Epidermal melanocyte (primary cell): ENCODE results near the gene PCDHB13.
"Not testable (repeated sequence)": the region's sequence is repeated elsewhere in the genome, so short reads cannot be mapped to it uniquely, and the experiment has no call there.

ENCODE experiments used
- DNase-seq: peaks from one replicate; pipeline ENCODE4 v3.0.0; 2011; ENCODE audit warnings: low spot score; ENCODE audit not compliant: insufficient read length

The PCDHB13 gene

DNA sequence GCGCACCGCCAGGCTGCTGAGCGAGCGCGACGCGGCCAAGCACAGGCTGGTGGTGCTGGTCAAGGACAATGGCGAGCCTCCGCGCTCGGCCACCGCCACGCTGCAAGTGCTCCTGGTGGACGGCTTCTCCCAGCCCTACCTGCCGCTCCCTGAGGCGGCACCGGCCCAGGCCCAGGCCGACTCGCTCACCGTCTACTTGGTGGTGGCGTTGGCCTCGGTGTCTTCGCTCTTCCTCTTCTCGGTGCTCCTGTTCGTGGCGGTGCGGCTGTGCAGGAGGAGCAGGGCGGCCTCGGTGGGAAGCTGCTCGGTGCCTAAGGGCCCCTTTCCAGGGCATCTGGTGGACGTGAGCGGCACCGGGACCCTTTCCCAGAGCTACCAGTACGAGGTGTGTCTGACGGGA lies 12.1 kb upstream of the PCDHB13 start:
- not testable (repeated sequence) for DNase-seq

DNA sequence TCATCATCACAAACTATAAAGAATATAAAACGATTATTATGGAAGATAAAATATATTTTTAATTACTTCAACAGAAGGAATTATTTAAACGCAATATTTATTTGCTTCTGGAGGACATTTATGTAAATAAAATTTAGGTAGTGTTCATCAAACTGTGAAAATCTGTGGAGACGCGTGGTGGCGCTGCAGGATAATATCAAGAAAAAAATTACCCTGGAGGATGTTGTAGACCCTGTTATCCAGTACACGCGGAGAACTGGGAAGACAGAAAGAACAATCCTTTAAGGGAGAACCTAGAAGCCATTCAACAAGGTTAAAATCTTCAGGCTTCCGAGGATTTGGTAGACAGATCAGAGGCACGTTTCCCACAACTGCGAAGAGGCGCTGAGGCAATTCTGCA lies 5.2 kb upstream of the PCDHB13 start, which contains the start of gene PCDHB12:
TSS of gene PCDHB12 (plus strand) at position 242 of the 400 bp plus-strand sequence. CDS start 189 bp downstream, outside the sequence.
- no peak for DNase-seq

DNA sequence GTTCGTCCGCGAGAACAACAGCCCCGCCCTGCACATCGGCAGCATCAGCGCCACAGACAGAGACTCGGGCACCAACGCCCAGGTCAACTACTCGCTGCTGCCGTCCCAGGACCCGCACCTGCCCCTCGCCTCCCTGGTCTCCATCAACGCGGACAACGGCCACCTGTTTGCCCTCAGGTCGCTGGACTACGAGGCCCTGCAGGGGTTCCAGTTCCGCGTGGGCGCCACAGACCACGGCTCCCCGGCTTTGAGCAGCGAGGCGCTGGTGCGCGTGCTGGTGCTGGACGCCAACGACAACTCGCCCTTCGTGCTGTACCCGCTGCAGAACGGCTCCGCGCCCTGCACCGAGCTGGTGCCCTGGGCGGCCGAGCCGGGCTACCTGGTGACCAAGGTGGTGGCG lies 3.4 kb upstream of the PCDHB13 start:
- not testable (repeated sequence) for DNase-seq

DNA sequence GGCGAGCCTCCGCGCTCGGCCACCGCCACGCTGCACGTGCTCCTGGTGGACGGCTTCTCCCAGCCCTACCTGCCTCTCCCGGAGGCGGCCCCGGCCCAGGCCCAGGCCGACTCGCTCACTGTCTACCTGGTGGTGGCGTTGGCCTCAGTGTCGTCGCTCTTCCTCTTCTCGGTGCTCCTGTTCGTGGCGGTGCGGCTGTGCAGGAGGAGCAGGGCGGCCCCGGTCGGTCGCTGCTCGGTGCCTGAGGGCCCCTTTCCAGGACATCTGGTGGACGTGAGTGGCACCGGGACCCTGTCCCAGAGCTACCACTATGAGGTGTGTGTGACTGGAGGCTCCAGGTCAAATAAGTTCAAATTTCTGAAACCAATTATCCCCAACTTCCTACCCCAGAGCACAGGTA lies 2.9 kb upstream of the PCDHB13 start:
- DNase-seq: not testable (repeated sequence)

DNA sequence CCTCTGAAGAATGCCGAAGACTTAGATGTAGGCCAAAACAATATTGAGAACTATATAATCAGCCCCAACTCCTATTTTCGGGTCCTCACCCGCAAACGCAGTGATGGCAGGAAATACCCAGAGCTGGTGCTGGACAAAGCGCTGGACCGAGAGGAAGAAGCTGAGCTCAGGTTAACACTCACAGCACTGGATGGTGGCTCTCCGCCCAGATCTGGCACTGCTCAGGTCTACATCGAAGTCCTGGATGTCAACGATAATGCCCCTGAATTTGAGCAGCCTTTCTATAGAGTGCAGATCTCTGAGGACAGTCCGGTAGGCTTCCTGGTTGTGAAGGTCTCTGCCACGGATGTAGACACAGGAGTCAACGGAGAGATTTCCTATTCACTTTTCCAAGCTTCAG lies 864 bp downstream of the PCDHB13 start:
- not testable (repeated sequence) for DNase-seq

DNA sequence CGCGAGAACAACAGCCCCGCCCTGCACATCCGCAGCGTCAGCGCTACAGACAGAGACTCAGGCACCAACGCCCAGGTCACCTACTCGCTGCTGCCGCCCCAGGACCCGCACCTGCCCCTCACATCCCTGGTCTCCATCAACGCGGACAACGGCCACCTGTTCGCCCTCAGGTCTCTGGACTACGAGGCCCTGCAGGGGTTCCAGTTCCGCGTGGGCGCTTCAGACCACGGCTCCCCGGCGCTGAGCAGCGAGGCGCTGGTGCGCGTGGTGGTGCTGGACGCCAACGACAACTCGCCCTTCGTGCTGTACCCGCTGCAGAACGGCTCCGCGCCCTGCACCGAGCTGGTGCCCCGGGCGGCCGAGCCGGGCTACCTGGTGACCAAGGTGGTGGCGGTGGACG lies 1.8 kb downstream of the PCDHB13 start:
- DNase-seq: not testable (repeated sequence)

DNA sequence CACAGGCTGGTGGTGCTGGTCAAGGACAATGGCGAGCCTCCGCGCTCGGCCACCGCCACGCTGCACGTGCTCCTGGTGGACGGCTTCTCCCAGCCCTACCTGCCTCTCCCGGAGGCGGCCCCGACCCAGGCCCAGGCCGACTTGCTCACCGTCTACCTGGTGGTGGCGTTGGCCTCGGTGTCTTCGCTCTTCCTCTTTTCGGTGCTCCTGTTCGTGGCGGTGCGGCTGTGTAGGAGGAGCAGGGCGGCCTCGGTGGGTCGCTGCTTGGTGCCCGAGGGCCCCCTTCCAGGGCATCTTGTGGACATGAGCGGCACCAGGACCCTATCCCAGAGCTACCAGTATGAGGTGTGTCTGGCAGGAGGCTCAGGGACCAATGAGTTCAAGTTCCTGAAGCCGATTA lies 2.3 kb downstream of the PCDHB13 start:
- not testable (repeated sequence) for DNase-seq

DNA sequence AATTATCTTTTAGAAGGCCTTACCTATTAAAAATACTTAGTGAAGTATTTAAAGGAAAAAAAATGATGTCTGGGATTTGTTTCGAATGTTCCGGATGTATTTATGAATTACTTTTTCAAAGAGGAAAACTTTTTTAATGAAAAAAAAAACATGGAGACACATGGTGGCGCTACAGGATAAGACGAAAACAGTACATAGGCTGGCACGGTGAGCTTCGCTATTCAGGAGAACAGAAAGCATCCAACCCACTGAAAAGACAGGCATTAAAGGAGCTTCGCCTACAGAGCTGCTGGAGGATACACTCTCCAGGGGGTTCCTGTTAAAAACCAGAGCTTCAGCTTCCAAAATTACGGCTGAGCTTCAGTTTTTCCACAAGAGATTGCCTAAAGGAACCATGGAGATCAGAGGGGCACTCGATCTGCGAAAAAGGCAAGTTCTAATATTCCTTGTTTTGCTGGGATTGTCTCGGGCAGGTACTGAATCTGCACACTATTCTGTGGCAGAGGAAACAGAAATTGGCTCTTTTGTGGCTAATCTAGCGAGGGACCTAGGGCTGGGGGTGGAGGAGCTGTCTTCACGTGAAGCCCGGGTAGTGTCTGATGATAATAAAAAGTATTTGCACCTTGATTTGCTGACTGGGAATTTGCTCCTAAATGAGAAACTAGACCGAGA lies 9.5 kb downstream of the PCDHB13 start, which contains the start of gene PCDHB14:
TSS of gene PCDHB14 (plus strand) at position 232 of the 672 bp plus-strand sequence. CDS start at position 395, 163 bp downstream.
- DNase-seq: no peak

DNA sequence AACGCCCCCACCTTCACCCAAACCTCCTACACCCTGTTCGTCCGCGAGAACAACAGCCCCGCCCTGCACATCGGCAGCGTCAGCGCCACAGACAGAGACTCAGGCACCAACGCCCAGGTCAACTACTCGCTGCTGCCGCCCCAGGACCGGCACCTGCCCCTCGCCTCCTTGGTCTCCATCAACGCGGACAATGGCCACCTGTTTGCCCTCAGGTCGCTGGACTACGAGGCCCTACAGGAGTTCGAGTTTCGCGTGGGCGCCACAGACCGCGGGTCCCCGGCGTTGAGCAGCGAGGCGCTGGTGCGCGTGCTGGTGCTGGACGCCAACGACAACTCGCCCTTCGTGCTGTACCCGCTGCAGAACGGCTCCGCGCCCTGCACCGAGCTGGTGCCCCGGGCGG lies 11.1 kb downstream of the PCDHB13 start:
- DNase-seq: not testable (repeated sequence)

DNA sequence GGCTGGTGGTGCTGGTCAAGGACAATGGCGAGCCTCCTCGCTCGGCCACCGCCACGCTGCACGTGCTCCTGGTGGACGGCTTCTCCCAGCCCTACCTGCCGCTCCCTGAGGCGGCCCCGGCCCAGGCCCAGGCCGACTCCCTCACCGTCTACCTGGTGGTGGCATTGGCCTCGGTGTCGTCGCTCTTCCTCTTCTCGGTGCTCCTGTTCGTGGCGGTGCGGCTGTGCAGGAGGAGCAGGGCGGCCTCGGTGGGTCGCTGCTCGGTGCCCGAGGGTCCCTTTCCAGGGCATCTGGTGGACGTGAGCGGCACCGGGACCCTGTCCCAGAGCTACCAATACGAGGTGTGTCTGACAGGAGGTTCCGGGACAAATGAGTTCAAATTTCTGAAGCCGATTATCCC lies 11.7 kb downstream of the PCDHB13 start:
- not testable (repeated sequence) for DNase-seq

DNA sequence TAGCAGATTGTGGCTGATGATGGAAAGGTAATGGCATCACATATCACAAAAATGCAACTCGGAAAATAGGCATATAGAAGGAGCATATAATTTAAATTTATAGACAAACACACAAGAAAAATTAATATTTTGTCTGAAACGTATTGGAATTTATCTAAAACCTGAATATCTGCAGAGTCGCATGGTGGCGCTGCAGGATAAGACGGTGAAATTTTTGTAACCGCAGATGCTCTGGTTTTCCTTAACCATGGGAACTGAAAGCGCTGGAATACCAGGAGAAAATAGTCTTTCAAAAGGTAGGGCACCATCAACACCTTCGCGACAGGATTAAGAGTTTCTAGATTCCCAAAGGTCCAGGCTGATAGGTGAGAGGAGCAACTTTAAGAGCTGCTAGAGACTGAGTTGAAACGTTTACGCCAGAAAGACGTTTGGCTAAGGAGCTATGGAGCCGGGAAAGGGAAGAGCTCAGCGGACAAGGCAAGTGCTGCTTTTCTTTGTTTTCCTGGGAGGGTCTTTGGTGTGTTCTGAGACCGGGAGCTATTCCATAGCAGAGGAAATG lies 20.5 kb downstream of the PCDHB13 start:
- no peak for DNase-seq

DNA sequence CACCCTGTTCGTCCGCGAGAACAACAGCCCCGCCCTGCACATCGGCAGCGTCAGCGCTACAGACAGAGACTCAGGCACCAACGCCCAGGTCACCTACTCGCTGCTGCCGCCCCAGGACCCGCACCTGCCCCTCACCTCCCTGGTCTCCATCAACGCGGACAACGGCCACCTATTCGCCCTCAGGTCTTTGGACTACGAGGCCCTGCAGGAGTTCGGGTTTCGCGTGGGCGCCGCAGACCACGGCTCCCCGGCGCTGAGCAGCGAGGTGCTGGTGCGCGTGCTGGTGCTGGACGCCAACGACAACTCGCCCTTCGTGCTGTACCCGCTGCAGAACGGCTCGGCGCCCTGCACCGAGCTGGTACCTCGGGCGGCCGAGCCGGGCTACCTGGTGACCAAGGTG lies 22.2 kb downstream of the PCDHB13 start:
- DNase-seq: not testable (repeated sequence)

DNA sequence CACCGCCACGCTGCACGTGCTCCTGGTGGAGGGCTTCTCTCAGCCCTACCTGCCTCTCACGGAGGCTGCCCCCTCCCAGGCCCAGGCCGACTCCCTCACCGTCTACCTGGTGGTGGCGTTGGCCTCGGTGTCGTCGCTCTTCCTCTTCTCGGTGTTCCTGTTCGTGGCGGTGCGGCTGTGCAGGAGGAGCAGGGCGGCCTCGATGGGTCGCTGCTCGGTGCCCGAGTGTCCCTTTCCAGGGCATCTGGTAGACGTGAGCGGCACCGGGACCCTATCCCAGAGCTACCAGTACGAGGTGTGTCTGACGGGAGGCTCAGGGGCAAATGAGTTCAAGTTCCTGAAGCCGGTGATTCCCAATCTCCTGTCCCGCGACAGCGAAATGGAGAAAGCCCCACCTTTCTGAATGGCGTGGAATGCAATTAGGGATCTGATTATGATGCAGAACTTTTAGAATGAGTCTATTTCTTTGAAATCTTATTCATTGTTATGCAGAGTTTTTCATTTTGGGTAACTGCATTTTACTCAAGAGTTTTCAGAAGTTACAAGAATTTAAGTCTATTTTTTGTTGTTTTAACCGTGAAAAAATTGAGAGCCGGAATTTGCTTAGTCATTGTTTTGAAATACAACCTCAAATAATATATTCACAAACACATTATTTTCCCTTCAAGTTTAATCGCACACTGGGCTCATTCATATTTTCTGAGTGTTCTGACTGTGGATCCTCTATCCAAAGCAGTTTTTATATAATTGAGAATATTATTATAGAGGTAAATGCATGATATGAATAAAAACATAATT lies 23.0 kb downstream of the PCDHB13 start:
- DNase-seq: no peak

DNA sequence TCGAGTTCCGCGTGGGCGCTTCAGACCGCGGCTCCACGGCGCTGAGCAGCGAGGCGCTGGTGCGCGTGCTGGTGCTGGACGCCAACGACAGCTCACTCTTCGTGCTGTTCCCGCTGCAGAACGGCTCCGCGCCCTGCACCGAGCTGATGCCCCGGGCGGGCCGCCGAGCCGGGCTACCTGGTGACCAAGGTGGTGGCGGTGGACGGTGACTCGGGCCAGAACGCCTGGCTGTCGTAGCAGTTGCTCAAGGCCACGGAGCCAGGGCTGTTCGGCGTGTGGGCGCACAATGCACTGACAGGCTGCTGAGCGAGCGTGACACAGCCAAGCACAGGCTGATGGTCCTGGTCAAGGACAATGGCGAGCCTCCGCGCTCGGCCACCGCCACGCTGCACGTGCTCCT lies 27.8 kb downstream of the PCDHB13 start:
- no peak for DNase-seq

DNA sequence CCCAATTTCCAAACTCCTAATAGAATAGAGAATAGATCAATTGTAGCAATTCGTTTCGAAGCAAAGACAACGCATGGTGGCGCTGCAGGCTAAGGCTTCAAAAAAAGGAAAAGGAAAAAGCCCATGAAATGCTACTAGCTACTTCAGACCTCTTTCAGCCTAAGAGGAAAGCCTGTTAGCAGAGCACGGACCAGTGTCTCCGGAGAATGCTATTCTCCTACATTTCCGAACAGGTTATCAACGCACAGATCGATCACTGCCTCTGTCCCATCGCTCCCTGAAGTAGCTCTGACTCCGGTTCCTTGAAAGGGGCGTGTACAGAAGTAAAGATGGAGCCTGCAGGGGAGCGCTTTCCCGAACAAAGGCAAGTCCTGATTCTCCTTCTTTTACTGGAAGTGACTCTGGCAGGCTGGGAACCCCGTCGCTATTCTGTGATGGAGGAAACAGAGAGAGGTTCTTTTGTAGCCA lies 31.6 kb downstream of the PCDHB13 start, which contains the start of gene PCDHB15:
TSS of gene PCDHB15 (plus strand) at position 146 of the 468 bp plus-strand sequence. CDS start at position 330, 184 bp downstream.
- DNase-seq: no peak

DNA sequence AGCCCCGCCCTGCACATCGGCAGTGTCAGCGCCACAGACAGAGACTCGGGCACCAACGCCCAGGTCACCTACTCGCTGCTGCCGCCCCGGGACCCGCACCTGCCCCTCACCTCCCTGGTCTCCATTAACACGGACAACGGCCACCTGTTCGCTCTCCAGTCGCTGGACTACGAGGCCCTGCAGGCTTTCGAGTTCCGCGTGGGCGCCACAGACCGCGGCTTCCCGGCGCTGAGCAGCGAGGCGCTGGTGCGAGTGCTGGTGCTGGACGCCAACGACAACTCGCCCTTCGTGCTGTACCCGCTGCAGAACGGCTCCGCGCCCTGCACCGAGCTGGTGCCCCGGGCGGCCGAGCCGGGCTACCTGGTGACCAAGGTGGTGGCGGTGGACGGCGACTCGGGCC lies 33.3 kb downstream of the PCDHB13 start:
- DNase-seq: not testable (repeated sequence)

DNA sequence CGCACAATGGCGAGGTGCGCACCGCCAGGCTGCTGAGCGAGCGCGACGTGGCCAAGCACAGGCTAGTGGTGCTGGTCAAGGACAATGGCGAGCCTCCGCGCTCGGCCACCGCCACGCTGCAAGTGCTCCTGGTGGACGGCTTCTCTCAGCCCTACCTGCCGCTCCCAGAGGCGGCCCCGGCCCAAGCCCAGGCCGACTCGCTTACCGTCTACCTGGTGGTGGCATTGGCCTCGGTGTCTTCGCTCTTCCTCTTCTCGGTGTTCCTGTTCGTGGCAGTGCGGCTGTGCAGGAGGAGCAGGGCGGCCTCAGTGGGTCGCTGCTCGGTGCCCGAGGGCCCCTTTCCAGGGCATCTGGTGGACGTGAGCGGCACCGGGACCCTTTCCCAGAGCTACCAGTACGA lies 33.7 kb downstream of the PCDHB13 start:
- not testable (repeated sequence) for DNase-seq

DNA sequence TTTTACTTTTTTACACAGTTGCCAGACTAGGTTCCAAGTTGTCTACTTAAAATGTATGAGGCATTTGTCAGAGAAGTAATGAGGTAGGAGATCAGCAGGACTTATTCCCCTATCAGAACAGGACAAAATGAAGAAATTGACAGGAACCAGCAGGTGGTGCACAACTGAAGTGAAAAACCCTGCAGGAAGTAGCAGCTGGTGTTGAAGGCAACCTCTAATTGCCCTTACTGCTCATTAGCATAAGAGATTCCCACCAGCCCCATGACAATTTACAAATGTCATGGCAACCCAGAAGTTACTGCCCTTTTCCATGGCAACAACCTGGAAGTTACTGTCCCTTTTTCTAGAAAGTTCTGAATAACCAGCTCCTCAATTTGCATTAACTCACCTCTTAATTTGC lies 36.9 kb downstream of the PCDHB13 start:
- no peak for DNase-seq

DNA sequence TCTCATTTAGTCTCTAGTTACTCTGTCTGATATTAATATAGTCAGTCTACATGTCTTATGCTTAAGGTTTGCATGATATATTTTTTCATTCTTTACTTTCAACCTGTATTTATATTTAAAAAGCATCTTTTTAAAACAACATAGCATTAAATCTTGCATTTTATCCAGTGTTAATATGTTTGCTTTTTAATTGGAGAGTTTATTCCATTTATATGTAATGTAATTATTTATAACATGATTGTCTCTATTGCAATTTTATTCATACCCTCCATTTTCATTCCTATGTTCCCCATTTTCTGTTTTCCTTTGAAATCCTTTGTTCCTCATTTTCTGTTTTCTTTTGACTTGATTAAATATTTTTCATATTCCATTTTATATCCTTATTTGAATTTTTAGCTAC lies 44.7 kb downstream of the PCDHB13 start:
- no peak for DNase-seq

DNA sequence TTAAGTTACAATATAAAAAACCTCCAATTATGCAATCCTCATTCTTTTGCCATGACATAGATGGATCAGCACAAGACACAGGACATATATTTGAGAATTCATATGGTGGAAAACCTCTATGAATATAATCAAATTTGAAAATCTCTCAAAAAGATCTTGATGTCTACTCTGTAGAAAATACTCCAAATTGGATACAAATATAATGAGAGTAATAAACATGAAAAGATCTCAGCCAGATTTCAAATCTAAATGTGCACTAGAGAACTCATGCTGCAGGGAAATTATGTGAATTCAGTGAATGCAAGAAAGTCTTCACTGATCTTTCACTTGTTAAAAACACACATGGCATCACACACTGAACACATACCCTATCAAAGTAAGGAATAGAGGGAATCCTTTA lies 45.2 kb downstream of the PCDHB13 start:
- no peak for DNase-seq

DNA sequence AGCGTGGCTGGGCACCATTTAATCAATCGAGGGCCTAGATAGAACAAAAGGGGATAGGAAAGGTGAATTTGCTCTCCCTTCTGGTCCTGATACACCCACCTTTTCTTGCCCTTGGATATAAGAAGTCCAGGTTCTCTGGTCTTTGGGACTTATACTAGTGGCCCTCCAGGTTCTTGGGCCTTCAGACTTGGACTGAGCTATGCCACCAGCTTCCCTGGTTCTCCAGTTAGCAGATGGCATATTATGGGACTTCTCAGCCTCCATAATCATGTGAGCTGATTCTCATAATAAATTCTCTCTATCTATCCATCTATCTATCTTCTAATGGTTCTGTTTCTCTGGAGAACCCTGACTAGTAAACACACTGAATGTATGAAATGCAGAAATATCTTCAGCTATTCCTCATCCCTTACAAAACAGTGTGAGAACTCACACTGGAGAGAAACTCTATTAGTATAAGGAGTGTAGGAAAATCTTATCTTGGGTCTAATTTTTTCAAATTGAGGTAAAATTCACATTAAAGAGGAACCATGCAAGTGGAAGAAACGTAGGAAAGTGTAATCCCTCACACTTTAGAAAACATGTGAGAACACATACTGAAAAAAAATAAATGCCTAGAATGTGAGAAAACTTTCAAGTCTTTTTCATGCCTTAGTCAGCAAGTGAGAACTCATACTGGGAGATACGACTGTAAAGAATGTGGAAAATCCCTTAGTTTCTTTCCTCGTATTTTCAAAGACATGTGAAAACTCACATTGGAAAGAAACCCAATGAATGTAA lies 46.9 kb downstream of the PCDHB13 start:
- no peak for DNase-seq
